ENCODE data around the gene IFITM2. TPM values are rescaled to one million over a fixed set of nuclear protein-coding genes. Genes with fewer than 3 reads are reported as not detected.
A peak's percentile ranks its signal among the peaks of the same experiment; 100 is the strongest.

Gene IFITM2
- total and polyA plus RNA-seq, 8 donors: 8.8 to 394 (median 37.8) TPM

DNA sequence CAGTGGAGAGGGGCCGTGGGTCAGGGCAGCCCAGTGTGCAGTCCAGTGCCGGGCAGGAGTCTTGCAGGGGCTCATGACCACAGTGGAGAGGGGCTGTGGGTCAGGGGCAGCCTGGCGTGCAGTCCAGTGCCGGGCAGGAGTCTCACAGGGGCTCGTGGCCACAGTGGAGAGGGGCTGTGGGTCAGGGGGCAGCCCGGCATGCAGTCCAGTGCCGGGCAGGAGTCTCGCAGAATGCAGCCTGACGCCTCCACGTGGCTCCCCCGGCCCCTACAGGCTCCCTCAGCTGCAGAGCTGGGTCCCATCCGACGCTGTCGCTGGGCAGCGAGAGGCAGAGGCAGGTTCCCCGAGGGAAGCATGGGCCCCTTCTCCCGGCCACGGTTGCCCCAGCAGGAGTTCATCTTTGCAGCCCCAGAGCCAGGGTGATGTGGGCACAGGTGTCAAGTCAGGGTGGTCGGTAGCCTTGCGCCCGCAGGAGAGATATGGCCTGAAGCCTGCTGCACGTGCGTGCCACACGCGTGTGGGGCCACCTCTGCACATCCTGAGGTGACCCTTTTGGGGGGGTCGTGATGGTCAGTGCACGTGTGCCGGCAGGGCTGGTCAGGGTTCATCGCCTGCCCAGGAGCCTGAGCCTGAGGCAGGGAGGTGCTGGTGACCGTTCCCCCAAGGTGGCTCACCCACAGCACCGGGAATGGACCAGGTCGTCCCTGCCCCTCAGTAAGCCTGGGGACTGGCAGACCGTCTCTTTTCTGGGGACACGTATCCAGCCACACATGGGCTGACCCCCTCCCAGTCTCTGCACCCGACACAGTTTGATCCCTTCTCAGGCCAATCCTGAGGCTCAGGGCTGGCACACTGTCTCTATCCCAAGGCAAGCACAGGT, 11.2 kb upstream of the IFITM2 start:
- intact Hi-C loops (cut with DNase I; ENCODE audit: low total_unique reads): no loop called here
- WGBS, 5 donors: 64 to 81% (median 77%) methylated on average over 29 to 35 of the region's 35 CpGs
- H3K27ac ChIP-seq: no peak overlapping the region
- H3K9me3 ChIP-seq: no peaks in the 10 kb centered on the region
- TF ChIP-seq, protein P1, sequence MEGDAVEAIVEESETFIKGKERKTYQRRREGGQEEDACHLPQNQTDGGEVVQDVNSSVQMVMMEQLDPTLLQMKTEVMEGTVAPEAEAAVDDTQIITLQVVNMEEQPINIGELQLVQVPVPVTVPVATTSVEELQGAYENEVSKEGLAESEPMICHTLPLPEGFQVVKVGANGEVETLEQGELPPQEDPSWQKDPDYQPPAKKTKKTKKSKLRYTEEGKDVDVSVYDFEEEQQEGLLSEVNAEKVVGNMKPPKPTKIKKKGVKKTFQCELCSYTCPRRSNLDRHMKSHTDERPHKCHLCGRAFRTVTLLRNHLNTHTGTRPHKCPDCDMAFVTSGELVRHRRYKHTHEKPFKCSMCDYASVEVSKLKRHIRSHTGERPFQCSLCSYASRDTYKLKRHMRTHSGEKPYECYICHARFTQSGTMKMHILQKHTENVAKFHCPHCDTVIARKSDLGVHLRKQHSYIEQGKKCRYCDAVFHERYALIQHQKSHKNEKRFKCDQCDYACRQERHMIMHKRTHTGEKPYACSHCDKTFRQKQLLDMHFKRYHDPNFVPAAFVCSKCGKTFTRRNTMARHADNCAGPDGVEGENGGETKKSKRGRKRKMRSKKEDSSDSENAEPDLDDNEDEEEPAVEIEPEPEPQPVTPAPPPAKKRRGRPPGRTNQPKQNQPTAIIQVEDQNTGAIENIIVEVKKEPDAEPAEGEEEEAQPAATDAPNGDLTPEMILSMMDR (IDR thresholded peaks at IDR 0.05): no peak
- TF ChIP-seq POLR2AphosphoS5 (IDR thresholded peaks at IDR 0.05) (no peak), POLR2A (IDR thresholded peaks at IDR 0.05) (no peak), EP300 (IDR thresholded peaks at IDR 0.05) (no peak)
- peaks cover 0 to 37% (median 33%) of the 10 kb centered on the region in 4 donors for H3K36me3 ChIP-seq
- peaks cover 0 to 22% (median 6%) of the 10 kb centered on the region in 4 donors for H3K4me1 ChIP-seq
- no peak for DNase-seq
- H3K4me3 ChIP-seq: no peak overlapping the region
- peaks cover 12 to 50% (median 30%) of the 10 kb centered on the region in 3 donors for H3K27me3 ChIP-seq

DNA sequence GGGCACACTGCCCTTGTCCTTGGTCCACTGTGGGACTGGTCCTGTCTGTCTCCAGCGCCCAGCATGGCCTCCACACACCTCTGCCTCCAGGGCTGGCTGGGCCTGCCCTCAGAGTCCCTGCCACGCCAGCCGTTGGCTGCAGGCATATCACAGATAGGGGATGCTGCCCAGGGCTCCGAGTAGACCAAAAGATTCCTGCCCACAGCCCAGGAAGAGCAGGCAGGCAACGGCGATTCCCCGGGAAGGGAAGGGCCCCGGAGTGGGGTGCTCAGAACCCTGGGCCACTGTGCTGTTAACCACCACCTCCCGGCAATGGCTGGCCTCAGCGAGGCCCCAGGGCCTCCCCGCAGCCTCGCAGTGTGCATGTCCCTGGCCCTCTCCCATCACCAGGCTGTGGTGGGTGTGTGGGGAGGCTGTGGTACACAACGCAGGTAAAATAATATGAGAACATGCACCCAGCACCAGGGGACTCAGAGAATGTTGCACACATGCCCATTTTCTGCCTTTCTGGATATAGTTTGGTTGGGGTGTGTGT, 10.5 kb upstream of the IFITM2 start:
- peak overlapping the region in 1 of 5 donors; percentile 14 for H3K27ac ChIP-seq
- intact Hi-C loops (cut with DNase I; ENCODE audit: low total_unique reads): no loop called here
- no peak overlapping the region for H3K4me3 ChIP-seq
- peaks cover 0 to 30% (median 29%) of the 10 kb centered on the region in 4 donors for H3K36me3 ChIP-seq
- TF ChIP-seq EP300 (IDR thresholded peaks at IDR 0.05) (no peak), POLR2A (IDR thresholded peaks at IDR 0.05) (no peak), POLR2AphosphoS5 (IDR thresholded peaks at IDR 0.05) (no peak)
- TF ChIP-seq, protein P1 (IDR thresholded peaks at IDR 0.05): no peak
- peaks cover 0 to 22% (median 6%) of the 10 kb centered on the region in 4 donors for H3K4me1 ChIP-seq
- WGBS, 5 donors: 55 to 69% (median 60%) methylated on average over 12 to 13 of the region's 13 CpGs
- no peak for DNase-seq
- H3K9me3 ChIP-seq: no peaks in the 10 kb centered on the region
- H3K27me3 ChIP-seq: peaks cover 12 to 50% (median 30%) of the 10 kb centered on the region in 3 donors

DNA sequence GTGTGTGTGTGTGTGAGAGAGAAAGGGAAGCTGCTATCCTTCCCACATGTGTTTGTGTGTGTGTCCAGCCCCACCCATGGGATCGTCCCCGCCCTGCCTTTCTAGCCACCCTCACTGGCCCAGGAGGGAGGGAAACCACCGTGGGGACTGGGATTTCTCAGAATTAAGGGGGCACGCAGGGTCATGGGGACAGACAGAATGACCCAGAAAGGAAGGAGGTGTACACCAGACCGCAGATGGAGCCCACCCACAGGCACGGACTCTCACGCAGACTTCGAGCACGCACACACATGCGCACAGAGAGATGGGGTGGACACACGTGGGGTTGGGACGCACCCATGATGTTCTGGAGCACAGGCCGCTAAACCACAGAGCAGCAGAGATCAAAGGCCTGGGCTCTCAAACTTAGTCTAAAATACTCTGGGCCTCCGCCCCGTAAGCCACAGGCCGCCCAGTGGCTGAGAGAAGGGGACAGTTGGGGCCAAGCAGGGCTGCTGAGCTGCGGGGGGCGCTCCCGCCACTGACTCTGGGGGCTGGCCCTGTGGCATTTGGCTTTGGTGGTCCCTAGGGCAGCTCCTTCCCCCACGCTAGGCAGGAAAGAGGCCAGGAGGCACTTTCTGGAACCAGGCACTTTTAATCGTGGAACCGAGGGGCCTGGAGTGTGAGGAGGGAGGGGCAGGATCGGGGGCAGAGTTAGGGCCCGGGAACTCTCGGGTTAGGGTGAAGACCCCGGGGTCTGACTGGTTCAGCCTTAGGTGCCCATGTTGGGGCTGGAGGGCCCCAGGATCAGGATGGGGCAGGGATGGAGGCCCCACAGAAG, 9.8 kb upstream of the IFITM2 start:
- H3K9me3 ChIP-seq: no peaks in the 10 kb centered on the region
- peaks cover 12 to 50% (median 30%) of the 10 kb centered on the region in 3 donors for H3K27me3 ChIP-seq
- peaks cover 0 to 22% (median 6%) of the 10 kb centered on the region in 4 donors for H3K4me1 ChIP-seq
- peak overlapping the region in 1 of 5 donors; percentile 14 for H3K27ac ChIP-seq
- peaks cover 0 to 25% (median 23%) of the 10 kb centered on the region in 4 donors for H3K36me3 ChIP-seq
- DNase-seq: no peak
- intact Hi-C loops (cut with DNase I; ENCODE audit: low total_unique reads): no loop called here
- WGBS, 5 donors: 49 to 63% (median 54%) methylated on average over 14 to 26 of the region's 26 CpGs
- no peak overlapping the region for H3K4me3 ChIP-seq
- TF ChIP-seq EP300 (IDR thresholded peaks at IDR 0.05): no peak
- TF ChIP-seq POLR2AphosphoS5 (IDR thresholded peaks at IDR 0.05): no peak
- TF ChIP-seq, protein P1 (IDR thresholded peaks at IDR 0.05): no peak
- no peak for TF ChIP-seq POLR2A (IDR thresholded peaks at IDR 0.05)

Measured in stomach (tissue), 9 donors.